ENCODE data around the gene AP2B1.

GRCh38 chr17:35693662-35694061, 106.5 kb downstream of the AP2B1 start:
- TF ChIP-seq EZH2 (IDR thresholded peaks at IDR 0.05; ENCODE audit: low read length, unreplicated experiment) = no peak
- TF ChIP-seq CTCF (conservative IDR thresholded peaks at IDR 0.05; ENCODE audit: low read depth, low read length) = no peak
- no peak for TF ChIP-seq EZH2phosphoT487 (IDR thresholded peaks at IDR 0.05; ENCODE audit: borderline replicate concordance, low read length)

Measured in PC-3 (cell line).